GM13977 (cell line): Measurements from ENCODE around the gene PLXNA2.

Source experiments
- DNase-seq: peaks from one replicate; pipeline ENCODE4 v3.0.0; 2012; ENCODE audit warnings: low spot score
- in situ Hi-C: fragments of 300-500 bp; cut with MboI; formaldehyde crosslinking; loops from one replicate; pipeline ENCODE4 v1.12.0; 2022; ENCODE audit warnings: low sequenced_read_pairs, low pct_unique_long_range_greater_than_20kb, mixed read lengths, inconsistent platforms; ENCODE audit not compliant: unreplicated experiment
- TF ChIP-seq, protein P1 (sequence below): IDR thresholded peaks from 2 replicates; pipeline ENCODE4 v1.5.1; 2012; ENCODE audit warnings: mild to moderate bottlenecking, control low read depth; ENCODE audit not compliant: insufficient read depth; ENCODE audit errors: extremely low read depth, missing control alignments

PLXNA2 gene

DNA sequence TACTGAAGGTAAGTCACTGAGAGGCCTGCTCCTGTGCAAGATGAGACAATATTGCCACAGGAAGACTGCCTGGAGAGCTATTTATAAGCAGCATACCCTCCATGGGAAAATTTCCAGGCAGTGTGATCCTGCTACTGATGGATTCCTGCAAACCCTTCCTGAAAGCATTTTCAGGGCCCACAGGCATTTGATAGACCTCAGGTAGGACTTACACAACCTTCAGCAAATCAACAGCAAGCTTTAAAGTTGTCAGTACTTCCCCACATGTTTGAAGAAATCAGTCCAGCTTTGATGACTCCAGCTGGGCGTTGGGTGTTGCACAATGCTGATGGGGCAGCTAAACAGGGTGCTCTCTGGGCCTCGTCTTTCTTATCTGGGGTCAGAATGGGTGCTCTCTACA, 108.8 kb downstream of the PLXNA2 start:
- in situ Hi-C loops = loop anchor here (25.0 kb wide), 1 partner anchor 102 kb away; the partner anchor contains the start of gene PLXNA2
- TF ChIP-seq, protein P1, sequence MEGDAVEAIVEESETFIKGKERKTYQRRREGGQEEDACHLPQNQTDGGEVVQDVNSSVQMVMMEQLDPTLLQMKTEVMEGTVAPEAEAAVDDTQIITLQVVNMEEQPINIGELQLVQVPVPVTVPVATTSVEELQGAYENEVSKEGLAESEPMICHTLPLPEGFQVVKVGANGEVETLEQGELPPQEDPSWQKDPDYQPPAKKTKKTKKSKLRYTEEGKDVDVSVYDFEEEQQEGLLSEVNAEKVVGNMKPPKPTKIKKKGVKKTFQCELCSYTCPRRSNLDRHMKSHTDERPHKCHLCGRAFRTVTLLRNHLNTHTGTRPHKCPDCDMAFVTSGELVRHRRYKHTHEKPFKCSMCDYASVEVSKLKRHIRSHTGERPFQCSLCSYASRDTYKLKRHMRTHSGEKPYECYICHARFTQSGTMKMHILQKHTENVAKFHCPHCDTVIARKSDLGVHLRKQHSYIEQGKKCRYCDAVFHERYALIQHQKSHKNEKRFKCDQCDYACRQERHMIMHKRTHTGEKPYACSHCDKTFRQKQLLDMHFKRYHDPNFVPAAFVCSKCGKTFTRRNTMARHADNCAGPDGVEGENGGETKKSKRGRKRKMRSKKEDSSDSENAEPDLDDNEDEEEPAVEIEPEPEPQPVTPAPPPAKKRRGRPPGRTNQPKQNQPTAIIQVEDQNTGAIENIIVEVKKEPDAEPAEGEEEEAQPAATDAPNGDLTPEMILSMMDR = no peak
- DNase-seq = no peak

- TF ChIP-seq, protein P1 = no peak
- in situ Hi-C loops = loop anchor here (25.0 kb wide), 1 partner anchor 103 kb away; the partner anchor contains the start of gene PLXNA2
- DNase-seq = no peak
These were observed 109.7 kb downstream of the PLXNA2 start for GRCh38 chr1:208134491-208134890.

DNA sequence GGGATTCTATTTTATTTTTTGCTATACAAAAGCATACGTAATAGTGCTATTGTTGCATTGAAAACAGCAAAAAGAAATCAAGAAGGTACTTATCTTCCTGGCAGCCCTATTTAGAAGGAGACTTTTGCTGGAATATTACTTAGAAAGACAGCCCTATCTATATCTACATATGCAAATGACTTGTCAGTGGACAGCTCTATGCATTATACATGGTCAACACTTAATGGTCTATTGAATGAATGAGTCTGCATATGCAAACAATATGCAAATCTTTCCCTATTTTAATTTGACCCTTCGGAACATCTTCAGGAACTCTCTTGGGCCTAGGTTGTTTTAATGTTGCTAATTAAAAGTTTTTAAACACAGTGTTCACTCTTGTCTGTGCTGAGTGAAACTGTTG, 110.8 kb downstream of the PLXNA2 start:
- TF ChIP-seq, protein P1 = no peak
- no peak for DNase-seq
- in situ Hi-C loops = loop anchor here (25.0 kb wide), 1 partner anchor 104 kb away; the partner anchor contains the start of gene PLXNA2

DNA sequence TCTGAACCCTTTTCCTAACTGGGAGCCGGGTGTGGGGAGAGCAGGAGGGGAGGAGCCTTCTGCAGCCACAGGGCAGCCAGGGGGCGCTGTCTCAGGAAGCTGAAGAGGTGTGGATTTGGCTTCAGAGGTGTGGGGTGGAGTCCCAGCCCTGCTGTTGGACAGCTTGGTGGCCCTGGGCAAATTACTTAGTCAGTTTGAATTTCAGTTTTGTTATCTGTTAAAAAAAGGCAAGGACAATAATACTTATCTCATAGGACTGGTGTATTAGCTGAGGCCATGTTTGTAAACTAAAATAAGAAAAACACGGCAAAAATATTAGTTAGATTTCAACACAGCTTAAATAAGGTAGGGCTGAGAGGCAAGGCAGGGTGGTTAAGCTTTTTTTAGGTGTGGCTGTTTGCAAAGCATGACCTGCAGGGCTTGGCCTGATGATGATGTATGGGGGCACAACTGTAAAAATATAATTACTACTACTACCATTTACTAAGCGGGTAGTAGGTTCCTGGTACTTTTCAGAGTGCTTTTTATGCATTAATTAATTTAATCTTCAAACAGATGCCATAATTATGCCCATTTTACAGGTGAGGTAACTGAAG, 111.8 kb downstream of the PLXNA2 start:
- DNase-seq = peak; percentile 80
- TF ChIP-seq, protein P1 = peak; percentile 93
- in situ Hi-C loops = loop anchor here (25.0 kb wide), 1 partner anchor 105 kb away; the partner anchor contains the start of gene PLXNA2

GRCh38 chr1:208131621-208132286, 112.4 kb downstream of the PLXNA2 start:
- DNase-seq = no peak
- TF ChIP-seq, protein P1 = peak; percentile 6
- in situ Hi-C loops = loop anchor here (25.0 kb wide), 1 partner anchor 106 kb away; the partner anchor contains the start of gene PLXNA2

GRCh38 chr1:208129487-208129886, 114.7 kb downstream of the PLXNA2 start:
- TF ChIP-seq, protein P1 = no peak
- DNase-seq = no peak
- in situ Hi-C loops = loop anchor here (25.0 kb wide), 1 partner anchor 108 kb away; the partner anchor contains the start of gene PLXNA2
